GM12878 (cell line): ENCODE results near the gene TFRC. TPM values are rescaled to one million over a fixed set of nuclear protein-coding genes. Genes with fewer than 3 reads are reported as not detected.

ENCODE experiments used
- polyA plus RNA-seq, 11 experiments: library from polyadenylated mRNA; depleted of rRNA in 4 of 11; unstranded in 6 of 11; stranded (reverse) in 5 of 11; fragments of >200 nt; fragmentation: Nextera tagmentation in 4 of 11; fragmentation: Illumina TruSeq in 1 of 11; extraction: Ambion mirVana in 4 of 11; extraction: Trizol in 1 of 11; gene quantifications; 1 replicate in 1 of 11; 2 replicates in 10 of 11; pipeline versions ENCODE4 v1.2.1 to v1.2.3, GENCODE V29; 2011 to 2016; ENCODE audit warnings: inconsistent platforms in 2 of 11, missing spikeins in 2 of 11, low read depth in 1 of 11
- small RNA-seq: library from RNA; depleted of rRNA; stranded (forward); fragments of <200 nt; gene quantifications from one replicate; pipeline ENCODE3, GENCODE V24; 2014
- total RNA-seq, 4 experiments: library from RNA; depleted of rRNA in 3 of 4; stranded (reverse); fragments of >200 nt in 3 of 4; fragmentation: Illumina TruSeq in 1 of 4; extraction: Trizol in 1 of 4; gene quantifications; 2 replicates each; pipeline versions ENCODE4 v1.2.1 to v1.2.3, GENCODE V29; 2013 to 2021

Gene TFRC
- total and polyA plus RNA-seq, 10 of the 15 experiments (the other 5 are each of a cell fraction or from before 2014, with no cell fraction given) = 123 to 526 (median 316) TPM

Small RNAs within 50 kb of the gene (small RNA-seq; reads per million reads assigned to genes)
- gene RNU7-18P = not detected

Other genes starting within 250 kb of the TFRC start
- 12.9 and 13.9 TPM in 2 replicates for gene TNK2, start 173.5 kb downstream of the TFRC start, total RNA-seq (2014; rRNA removed)
- gene TNK2, start 173.5 kb downstream of the TFRC start, total RNA-seq (2014; rRNA removed; fragmentation: Illumina TruSeq; extraction: Trizol) = 10.2 and 10.7 TPM in 2 replicates
- gene TNK2, start 173.5 kb downstream of the TFRC start, total RNA-seq (2021) = 47.8 and 49.3 TPM in 2 replicates
- 6.3 and 12.3 TPM in 2 replicates for gene TNK2, start 173.5 kb downstream of the TFRC start, polyA plus RNA-seq (2011; rRNA removed)
- 3.6 and 10.8 TPM in 2 replicates for gene TNK2, start 173.5 kb downstream of the TFRC start, polyA plus RNA-seq (2014; fragmentation: Illumina TruSeq; extraction: Trizol)
- gene TNK2, start 173.5 kb downstream of the TFRC start, polyA plus RNA-seq (2014; fragmentation: Nextera tagmentation; extraction: Ambion mirVana) = under 1 TPM; 0.13 to 0.42 TPM
- gene TNK2, start 173.5 kb downstream of the TFRC start, polyA plus RNA-seq (2014; rRNA removed) = 35.8 and 48.5 TPM in 2 replicates
- 1 to 10 TPM; 2.9 to 3.9 TPM for gene TNK2, start 173.5 kb downstream of the TFRC start, polyA plus RNA-seq (2016; fragmentation: Nextera tagmentation; extraction: Ambion mirVana)
- gene ZDHHC19, start 129.3 kb upstream of the TFRC start, total RNA-seq (2014; rRNA removed) = not detected in 2 replicates
- gene ZDHHC19, start 129.3 kb upstream of the TFRC start, total RNA-seq (2014; rRNA removed; fragmentation: Illumina TruSeq; extraction: Trizol) = not detected in 2 replicates
- not detected in 2 replicates for gene ZDHHC19, start 129.3 kb upstream of the TFRC start, total RNA-seq (2021)
- gene ZDHHC19, start 129.3 kb upstream of the TFRC start, polyA plus RNA-seq (2011; rRNA removed) = not detected in 2 replicates
- not detected in 2 replicates for gene ZDHHC19, start 129.3 kb upstream of the TFRC start, polyA plus RNA-seq (2014; fragmentation: Illumina TruSeq; extraction: Trizol)
- gene ZDHHC19, start 129.3 kb upstream of the TFRC start, polyA plus RNA-seq (2014; fragmentation: Nextera tagmentation; extraction: Ambion mirVana) = under 1 TPM in 1 of 2 experiments, not detected in 1; 0.26 TPM
- not detected in 2 replicates for gene ZDHHC19, start 129.3 kb upstream of the TFRC start, polyA plus RNA-seq (2014; rRNA removed)
- not detected for gene ZDHHC19, start 129.3 kb upstream of the TFRC start, polyA plus RNA-seq (2016; fragmentation: Nextera tagmentation; extraction: Ambion mirVana)
- not detected in 2 replicates for gene SLC51A, start 134.4 kb upstream of the TFRC start, total RNA-seq (2014; rRNA removed)
- 0.18 TPM in 1 of 2 replicates, not detected in the other for gene SLC51A, start 134.4 kb upstream of the TFRC start, total RNA-seq (2014; rRNA removed; fragmentation: Illumina TruSeq; extraction: Trizol)
- not detected in 2 replicates for gene SLC51A, start 134.4 kb upstream of the TFRC start, total RNA-seq (2021)
- not detected in 2 replicates for gene SLC51A, start 134.4 kb upstream of the TFRC start, polyA plus RNA-seq (2011; rRNA removed)
- gene SLC51A, start 134.4 kb upstream of the TFRC start, polyA plus RNA-seq (2014; fragmentation: Illumina TruSeq; extraction: Trizol) = not detected in 2 replicates
- gene SLC51A, start 134.4 kb upstream of the TFRC start, polyA plus RNA-seq (2014; fragmentation: Nextera tagmentation; extraction: Ambion mirVana) = 1 to 10 TPM in 1 of 2 experiments, under 1 TPM in 1; 0.99 to 2.1 TPM
- gene SLC51A, start 134.4 kb upstream of the TFRC start, polyA plus RNA-seq (2014; rRNA removed) = not detected in 2 replicates
- 1 to 10 TPM; 2.2 to 3.9 TPM for gene SLC51A, start 134.4 kb upstream of the TFRC start, polyA plus RNA-seq (2016; fragmentation: Nextera tagmentation; extraction: Ambion mirVana)
- gene PCYT1A, start 205.6 kb upstream of the TFRC start, total RNA-seq (2014; rRNA removed) = 51.7 and 56.2 TPM in 2 replicates
- 49.5 and 49.6 TPM in 2 replicates for gene PCYT1A, start 205.6 kb upstream of the TFRC start, total RNA-seq (2014; rRNA removed; fragmentation: Illumina TruSeq; extraction: Trizol)
- 50.2 and 53.6 TPM in 2 replicates for gene PCYT1A, start 205.6 kb upstream of the TFRC start, total RNA-seq (2021)
- 34.8 and 47.7 TPM in 2 replicates for gene PCYT1A, start 205.6 kb upstream of the TFRC start, polyA plus RNA-seq (2011; rRNA removed)
- gene PCYT1A, start 205.6 kb upstream of the TFRC start, polyA plus RNA-seq (2014; fragmentation: Illumina TruSeq; extraction: Trizol) = 49.1 and 64.3 TPM in 2 replicates
- 10 to 100 TPM; 10.8 to 15.3 TPM for gene PCYT1A, start 205.6 kb upstream of the TFRC start, polyA plus RNA-seq (2014; fragmentation: Nextera tagmentation; extraction: Ambion mirVana)
- gene PCYT1A, start 205.6 kb upstream of the TFRC start, polyA plus RNA-seq (2014; rRNA removed) = 51.7 and 61.8 TPM in 2 replicates
- gene PCYT1A, start 205.6 kb upstream of the TFRC start, polyA plus RNA-seq (2016; fragmentation: Nextera tagmentation; extraction: Ambion mirVana) = 10 to 100 TPM; 39.8 to 40.0 TPM
- 18.5 and 22.0 TPM in 2 replicates for gene DYNLT2B, start 236.2 kb upstream of the TFRC start, total RNA-seq (2014; rRNA removed)
- 17.5 and 19.5 TPM in 2 replicates for gene DYNLT2B, start 236.2 kb upstream of the TFRC start, total RNA-seq (2014; rRNA removed; fragmentation: Illumina TruSeq; extraction: Trizol)
- 17.7 and 21.9 TPM in 2 replicates for gene DYNLT2B, start 236.2 kb upstream of the TFRC start, total RNA-seq (2021)
- 8.6 and 12.4 TPM in 2 replicates for gene DYNLT2B, start 236.2 kb upstream of the TFRC start, polyA plus RNA-seq (2011; rRNA removed)
- gene DYNLT2B, start 236.2 kb upstream of the TFRC start, polyA plus RNA-seq (2014; fragmentation: Illumina TruSeq; extraction: Trizol) = 6.0 and 16.7 TPM in 2 replicates
- gene DYNLT2B, start 236.2 kb upstream of the TFRC start, polyA plus RNA-seq (2014; fragmentation: Nextera tagmentation; extraction: Ambion mirVana) = 10 to 100 TPM; 24.2 to 39.6 TPM
- gene DYNLT2B, start 236.2 kb upstream of the TFRC start, polyA plus RNA-seq (2014; rRNA removed) = 32.3 and 33.3 TPM in 2 replicates
- gene DYNLT2B, start 236.2 kb upstream of the TFRC start, polyA plus RNA-seq (2016; fragmentation: Nextera tagmentation; extraction: Ambion mirVana) = 10 to 100 TPM; 89.0 to 89.7 TPM